Cardiac muscle cell (in vitro differentiated cells and primary cell): ENCODE data around the gene DNAJC30. TPM values are rescaled to one million over a fixed set of nuclear protein-coding genes. Genes with fewer than 3 reads are reported as not detected.

Experiments used
- DNase-seq, 2 donors: peaks; one replicate each; pipeline versions ENCODE4 v3.0.0 to v3.0.0-alpha.2; 2010 to 2017; ENCODE audit warnings: low read depth in 1 of 2, low spot score in 1 of 2
- H3K27ac ChIP-seq: fragments of 200-600 bp; sonication (generic); 2 replicates; pipeline ENCODE4 v1.5.1; 2016
- H3K27me3 ChIP-seq: fragments of 200-600 bp; sonication (generic); 2 replicates; pipeline ENCODE4 v1.6.0; 2016; ENCODE audit warnings: control low read depth
- H3K36me3 ChIP-seq: fragments of 200-600 bp; sonication (generic); 2 replicates; pipeline ENCODE4 v1.5.1; 2016; ENCODE audit warnings: control low read depth
- H3K4me1 ChIP-seq: fragments of 200-600 bp; sonication (generic); 2 replicates; pipeline ENCODE4 v1.8.1; 2017; ENCODE audit warnings: low read depth, mild to moderate bottlenecking, mixed run types
- H3K4me3 ChIP-seq: fragments of 200-600 bp; sonication (generic); 2 replicates; pipeline ENCODE4 v1.5.1; 2016; ENCODE audit warnings: mild to moderate bottlenecking
- H3K9me3 ChIP-seq: fragments of 200-600 bp; sonication (generic); 2 replicates; pipeline ENCODE4 v1.5.1; 2017; ENCODE audit warnings: low read depth, mild to moderate bottlenecking, control low read depth
- CTCF ChIP-seq: IDR thresholded peaks from 2 replicates; pipeline ENCODE4 v1.5.1; 2012; ENCODE audit warnings: low read depth, mild to moderate bottlenecking, low read length
- polyA plus RNA-seq: library from polyadenylated mRNA; unstranded; fragments of >200 nt; fragmentation: Nextera tagmentation; extraction: Ambion mirVana; gene quantifications from 2 replicates; pipeline ENCODE4 v1.2.1, GENCODE V29; 2016
- total RNA-seq: library from RNA; depleted of rRNA; stranded (reverse); fragments of >200 nt; gene quantifications from 2 replicates; pipeline ENCODE4 v1.2.3, GENCODE V29; 2016

Gene DNAJC30
- total and polyA plus RNA-seq, 2 experiments from 2014 or later = 10.1 to 23.4 TPM

GRCh38 chr7:73706126-73707044, 23.1 kb upstream of the DNAJC30 start:
- H3K4me3 ChIP-seq = no peak overlapping the region
- no peak for TF ChIP-seq CTCF
- H3K27me3 ChIP-seq = no peaks in the 10 kb centered on the region
- H3K4me1 ChIP-seq = peaks cover 6% of the 10 kb centered on the region
- H3K27ac ChIP-seq = no peak overlapping the region
- H3K9me3 ChIP-seq = no peaks in the 10 kb centered on the region
- no peak for DNase-seq
- H3K36me3 ChIP-seq = no peaks in the 10 kb centered on the region

GRCh38 chr7:73705551-73705920, 22.3 kb upstream of the DNAJC30 start:
- Histone ChIP-seq H3K9me3 (no peaks in the 10 kb centered on the region), H3K27me3 (no peaks in the 10 kb centered on the region), H3K4me3 (no peak overlapping the region), H3K27ac (no peak overlapping the region), H3K4me1 (peaks cover 6% of the 10 kb centered on the region), H3K36me3 (no peaks in the 10 kb centered on the region)
- TF ChIP-seq CTCF = no peak
- no peak for DNase-seq

DNA sequence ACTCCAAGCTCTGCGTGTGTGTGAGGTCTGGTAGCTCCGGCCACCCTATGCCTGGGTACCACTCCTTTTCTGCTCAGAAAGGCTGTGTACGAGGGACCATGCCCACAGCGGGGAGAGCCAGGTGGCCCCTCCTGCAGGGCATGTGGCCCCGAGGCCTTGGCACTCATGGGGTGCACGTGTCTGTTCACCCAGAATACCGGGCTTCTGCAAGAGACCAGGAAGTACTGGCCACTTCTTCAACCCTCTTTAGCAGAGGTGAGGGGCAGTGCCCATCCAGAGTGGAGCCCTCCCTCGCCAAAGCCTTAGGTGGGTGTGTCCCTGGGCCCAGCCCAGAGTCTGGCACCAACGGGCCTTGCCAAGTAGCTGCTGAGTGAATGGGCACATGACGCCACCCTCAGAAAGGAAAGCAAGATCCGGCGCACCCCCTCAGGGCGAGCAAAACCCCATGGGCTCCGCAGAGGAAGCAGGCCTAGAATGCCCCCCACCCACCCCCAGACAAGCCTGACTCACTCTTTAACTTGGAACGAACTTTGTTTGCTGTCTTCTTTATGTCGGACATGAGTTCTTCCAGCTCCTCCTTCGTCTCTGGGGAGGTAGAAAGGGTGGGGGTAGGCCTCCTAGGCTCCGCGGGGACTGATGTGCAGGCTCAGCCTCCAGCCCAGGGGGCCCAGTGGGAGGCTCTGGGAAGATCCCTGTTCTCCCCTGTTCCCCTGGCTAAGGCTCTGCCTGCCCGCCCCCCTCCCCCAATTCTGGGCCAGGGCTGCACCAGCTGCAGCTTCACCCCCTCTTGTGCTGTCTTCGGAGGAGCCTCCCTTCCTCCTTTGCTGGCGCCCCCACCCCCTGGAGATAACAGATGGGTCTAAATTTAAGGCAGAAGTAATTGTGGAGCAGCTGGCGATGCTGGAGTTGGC, 21.6 kb upstream of the DNAJC30 start:
- peak in 1 of 2 donors; percentile 59 for DNase-seq
- Histone ChIP-seq H3K9me3 (no peaks in the 10 kb centered on the region), H3K4me1 (peaks cover 6% of the 10 kb centered on the region), H3K36me3 (no peaks in the 10 kb centered on the region), H3K27me3 (no peaks in the 10 kb centered on the region), H3K27ac (no peak overlapping the region), H3K4me3 (no peak overlapping the region)
- TF ChIP-seq CTCF = no peak

DNA sequence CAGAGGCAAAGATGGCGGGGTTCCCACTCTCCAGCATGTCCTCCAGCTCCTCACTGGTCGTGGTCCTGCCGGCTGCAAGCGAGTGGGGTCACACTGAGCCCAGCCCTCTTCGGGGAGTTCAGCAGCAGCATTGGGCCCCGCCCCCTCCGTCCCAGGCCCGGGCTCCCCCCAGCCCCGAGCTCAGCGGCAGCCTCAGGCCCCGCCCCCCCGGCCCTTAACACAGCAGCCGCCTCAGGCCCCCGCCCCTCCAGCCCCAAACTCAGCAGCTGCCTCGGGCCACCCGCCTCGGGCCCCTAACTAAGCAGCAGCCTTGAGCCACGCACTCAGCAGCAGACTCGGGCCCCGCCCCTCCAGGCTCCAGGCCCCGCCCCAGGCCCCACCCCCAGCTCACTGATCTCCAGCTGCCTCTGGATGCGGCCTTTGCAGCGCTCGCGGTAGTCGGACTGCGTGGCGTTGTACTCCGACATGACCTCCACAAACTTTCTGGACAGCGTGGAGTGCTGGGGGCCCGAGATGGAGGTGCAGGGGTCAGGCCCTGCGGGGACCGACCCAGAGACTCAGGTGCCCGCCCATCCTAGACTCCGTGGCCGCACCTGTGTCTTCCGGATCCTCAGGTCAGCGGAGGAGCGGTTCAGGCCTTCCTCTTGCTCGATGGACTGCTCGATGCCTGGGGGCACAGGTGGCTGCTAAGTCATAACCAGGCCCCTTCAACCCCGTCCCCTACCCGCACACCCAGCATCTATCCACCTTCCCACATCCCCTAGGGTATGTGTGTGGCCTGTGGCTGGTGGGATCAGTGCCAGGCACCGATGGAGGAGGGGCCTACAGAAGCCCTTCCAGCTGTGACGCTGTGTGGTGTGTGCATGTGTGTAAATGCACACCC, 20.7 kb upstream of the DNAJC30 start:
- no peak overlapping the region for H3K27ac ChIP-seq
- no peaks in the 10 kb centered on the region for H3K27me3 ChIP-seq
- DNase-seq = peak; percentile 56 to 88
- H3K4me3 ChIP-seq = no peak overlapping the region
- no peak for TF ChIP-seq CTCF
- H3K9me3 ChIP-seq = no peaks in the 10 kb centered on the region
- H3K36me3 ChIP-seq = no peaks in the 10 kb centered on the region
- peaks cover 6% of the 10 kb centered on the region for H3K4me1 ChIP-seq

- H3K36me3 ChIP-seq = peaks cover under 1% of the 10 kb centered on the region
- no peak overlapping the region for H3K27ac ChIP-seq
- no peak overlapping the region for H3K4me3 ChIP-seq
- no peak for DNase-seq
- no peaks in the 10 kb centered on the region for H3K27me3 ChIP-seq
- no peaks in the 10 kb centered on the region for H3K9me3 ChIP-seq
- no peak for TF ChIP-seq CTCF
- peaks cover 6% of the 10 kb centered on the region for H3K4me1 ChIP-seq
Observed at GRCh38 chr7:73703225-73703624, 20.0 kb upstream of the DNAJC30 start.
